H1 (cell line): ENCODE data around the gene TGM1. TPM values are rescaled to one million over a fixed set of nuclear protein-coding genes. Genes with fewer than 3 reads are reported as not detected.

ENCODE experiments used
- EGR1 ChIP-seq: IDR thresholded peaks from 2 replicates; pipeline ENCODE4 v1.6.1; 2011; ENCODE audit warnings: low read depth, low read length, borderline replicate concordance
- EZH2 ChIP-seq: fragments of 200-600 bp; sonication (generic); IDR thresholded peaks from 2 replicates; pipeline ENCODE4 v1.7.1; 2012; ENCODE audit warnings: low read depth, mild to moderate bottlenecking, moderate library complexity, low read length, inconsistent platforms; ENCODE audit not compliant: severe bottlenecking
- KDM4A ChIP-seq: IDR thresholded peaks from one replicate; pipeline ENCODE4 v1.7.1; 2012; ENCODE audit warnings: low read depth, mild to moderate bottlenecking, moderate library complexity, low read length, inconsistent platforms; ENCODE audit not compliant: severe bottlenecking
- RXRA ChIP-seq: IDR thresholded peaks from 2 replicates; pipeline ENCODE4 v1.6.1; 2011; ENCODE audit warnings: low read depth, mild to moderate bottlenecking, low read length, moderate library complexity; ENCODE audit not compliant: insufficient read depth
- polyA plus RNA-seq, 7 experiments: library from polyadenylated mRNA; depleted of rRNA in 3 of 7; stranded (reverse) in 5 of 7; unstranded in 2 of 7; fragments of >200 nt in 5 of 7; fragments of 200-250 nt in 2 of 7; gene quantifications; 1 replicate in 5 of 7; 2 replicates in 1 of 7; 4 replicates in 1 of 7; pipeline versions ENCODE4 v1.2.1 to v1.2.3, GENCODE V29; 2011 to 2013; ENCODE audit warnings: missing spikeins in 2 of 7, mixed read lengths in 2 of 7
- total RNA-seq: library from RNA; stranded (reverse); fragmentation: NEBNext Ultra II Directional; extraction: Animal tissue kit (Norgen Biotek cat#: 25700); gene quantifications from 2 replicates; pipeline ENCODE4 v1.2.1, GENCODE V29; 2021
- TF ChIP-seq, protein P1 (sequence below): fragments of 300-600 bp; sonication (generic); IDR thresholded peaks from 2 replicates; pipeline ENCODE4 v1.7.1; 2012; ENCODE audit warnings: low read length, moderate library complexity, mild to moderate bottlenecking, inconsistent platforms; ENCODE audit not compliant: insufficient replicate concordance
- TF ChIP-seq, protein P2 (sequence below): IDR thresholded peaks from 2 replicates; pipeline ENCODE4 v1.6.1; 2012; ENCODE audit warnings: low read length, inconsistent platforms

TGM1 gene
- total and polyA plus RNA-seq, 2 of the 8 experiments (the other 6 are each of a cell fraction or from before 2014, with no cell fraction given): 1.8 to 2.2 TPM

DNA sequence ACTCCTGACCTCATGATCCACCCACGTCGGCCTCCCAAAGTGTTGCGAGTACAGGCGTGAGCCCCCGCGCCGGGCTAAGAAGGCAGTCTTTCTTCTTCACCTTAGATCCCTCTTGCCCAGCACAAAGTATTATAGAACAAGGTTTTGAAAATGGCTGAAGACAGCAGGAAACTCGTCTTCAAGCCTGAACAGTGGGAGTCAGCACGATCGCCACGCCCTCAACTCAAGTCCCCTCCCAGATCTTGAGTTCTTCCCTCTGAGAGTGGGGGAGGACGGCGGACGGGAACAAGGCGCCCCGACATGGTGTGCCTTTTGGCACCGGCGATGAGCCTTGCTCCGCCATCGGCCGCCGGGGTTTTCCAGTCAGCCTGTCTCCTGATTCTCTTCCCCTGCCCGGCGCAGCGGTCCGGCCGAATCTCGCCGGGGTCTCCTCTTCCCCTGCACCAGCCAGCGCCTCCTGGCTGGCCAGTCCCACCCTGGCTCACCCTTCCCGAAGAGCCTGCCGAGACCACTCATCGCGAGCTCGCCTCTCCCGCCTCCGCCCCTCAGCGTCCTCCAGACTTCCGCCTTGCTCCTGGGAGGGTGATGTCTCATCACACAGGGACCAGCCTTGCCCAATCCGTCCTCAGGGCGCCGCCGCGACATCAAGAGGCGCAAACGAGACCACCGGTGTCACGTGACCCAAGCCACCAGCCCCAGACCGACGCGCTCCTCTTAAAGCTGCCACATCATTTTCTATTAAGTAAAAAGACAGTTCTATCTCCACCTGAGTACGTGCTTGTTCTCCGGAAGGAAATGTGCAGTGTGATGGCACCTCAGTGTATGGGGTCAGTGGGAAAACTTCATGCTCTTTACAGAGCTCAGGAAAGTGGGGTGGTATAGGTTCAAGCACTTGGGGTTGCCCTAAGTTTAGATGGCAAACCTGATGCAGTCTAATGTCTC lies 49.8 kb downstream of the TGM1 start, which contains the start of gene CHMP4A (continued):
- TF ChIP-seq, protein P1, sequence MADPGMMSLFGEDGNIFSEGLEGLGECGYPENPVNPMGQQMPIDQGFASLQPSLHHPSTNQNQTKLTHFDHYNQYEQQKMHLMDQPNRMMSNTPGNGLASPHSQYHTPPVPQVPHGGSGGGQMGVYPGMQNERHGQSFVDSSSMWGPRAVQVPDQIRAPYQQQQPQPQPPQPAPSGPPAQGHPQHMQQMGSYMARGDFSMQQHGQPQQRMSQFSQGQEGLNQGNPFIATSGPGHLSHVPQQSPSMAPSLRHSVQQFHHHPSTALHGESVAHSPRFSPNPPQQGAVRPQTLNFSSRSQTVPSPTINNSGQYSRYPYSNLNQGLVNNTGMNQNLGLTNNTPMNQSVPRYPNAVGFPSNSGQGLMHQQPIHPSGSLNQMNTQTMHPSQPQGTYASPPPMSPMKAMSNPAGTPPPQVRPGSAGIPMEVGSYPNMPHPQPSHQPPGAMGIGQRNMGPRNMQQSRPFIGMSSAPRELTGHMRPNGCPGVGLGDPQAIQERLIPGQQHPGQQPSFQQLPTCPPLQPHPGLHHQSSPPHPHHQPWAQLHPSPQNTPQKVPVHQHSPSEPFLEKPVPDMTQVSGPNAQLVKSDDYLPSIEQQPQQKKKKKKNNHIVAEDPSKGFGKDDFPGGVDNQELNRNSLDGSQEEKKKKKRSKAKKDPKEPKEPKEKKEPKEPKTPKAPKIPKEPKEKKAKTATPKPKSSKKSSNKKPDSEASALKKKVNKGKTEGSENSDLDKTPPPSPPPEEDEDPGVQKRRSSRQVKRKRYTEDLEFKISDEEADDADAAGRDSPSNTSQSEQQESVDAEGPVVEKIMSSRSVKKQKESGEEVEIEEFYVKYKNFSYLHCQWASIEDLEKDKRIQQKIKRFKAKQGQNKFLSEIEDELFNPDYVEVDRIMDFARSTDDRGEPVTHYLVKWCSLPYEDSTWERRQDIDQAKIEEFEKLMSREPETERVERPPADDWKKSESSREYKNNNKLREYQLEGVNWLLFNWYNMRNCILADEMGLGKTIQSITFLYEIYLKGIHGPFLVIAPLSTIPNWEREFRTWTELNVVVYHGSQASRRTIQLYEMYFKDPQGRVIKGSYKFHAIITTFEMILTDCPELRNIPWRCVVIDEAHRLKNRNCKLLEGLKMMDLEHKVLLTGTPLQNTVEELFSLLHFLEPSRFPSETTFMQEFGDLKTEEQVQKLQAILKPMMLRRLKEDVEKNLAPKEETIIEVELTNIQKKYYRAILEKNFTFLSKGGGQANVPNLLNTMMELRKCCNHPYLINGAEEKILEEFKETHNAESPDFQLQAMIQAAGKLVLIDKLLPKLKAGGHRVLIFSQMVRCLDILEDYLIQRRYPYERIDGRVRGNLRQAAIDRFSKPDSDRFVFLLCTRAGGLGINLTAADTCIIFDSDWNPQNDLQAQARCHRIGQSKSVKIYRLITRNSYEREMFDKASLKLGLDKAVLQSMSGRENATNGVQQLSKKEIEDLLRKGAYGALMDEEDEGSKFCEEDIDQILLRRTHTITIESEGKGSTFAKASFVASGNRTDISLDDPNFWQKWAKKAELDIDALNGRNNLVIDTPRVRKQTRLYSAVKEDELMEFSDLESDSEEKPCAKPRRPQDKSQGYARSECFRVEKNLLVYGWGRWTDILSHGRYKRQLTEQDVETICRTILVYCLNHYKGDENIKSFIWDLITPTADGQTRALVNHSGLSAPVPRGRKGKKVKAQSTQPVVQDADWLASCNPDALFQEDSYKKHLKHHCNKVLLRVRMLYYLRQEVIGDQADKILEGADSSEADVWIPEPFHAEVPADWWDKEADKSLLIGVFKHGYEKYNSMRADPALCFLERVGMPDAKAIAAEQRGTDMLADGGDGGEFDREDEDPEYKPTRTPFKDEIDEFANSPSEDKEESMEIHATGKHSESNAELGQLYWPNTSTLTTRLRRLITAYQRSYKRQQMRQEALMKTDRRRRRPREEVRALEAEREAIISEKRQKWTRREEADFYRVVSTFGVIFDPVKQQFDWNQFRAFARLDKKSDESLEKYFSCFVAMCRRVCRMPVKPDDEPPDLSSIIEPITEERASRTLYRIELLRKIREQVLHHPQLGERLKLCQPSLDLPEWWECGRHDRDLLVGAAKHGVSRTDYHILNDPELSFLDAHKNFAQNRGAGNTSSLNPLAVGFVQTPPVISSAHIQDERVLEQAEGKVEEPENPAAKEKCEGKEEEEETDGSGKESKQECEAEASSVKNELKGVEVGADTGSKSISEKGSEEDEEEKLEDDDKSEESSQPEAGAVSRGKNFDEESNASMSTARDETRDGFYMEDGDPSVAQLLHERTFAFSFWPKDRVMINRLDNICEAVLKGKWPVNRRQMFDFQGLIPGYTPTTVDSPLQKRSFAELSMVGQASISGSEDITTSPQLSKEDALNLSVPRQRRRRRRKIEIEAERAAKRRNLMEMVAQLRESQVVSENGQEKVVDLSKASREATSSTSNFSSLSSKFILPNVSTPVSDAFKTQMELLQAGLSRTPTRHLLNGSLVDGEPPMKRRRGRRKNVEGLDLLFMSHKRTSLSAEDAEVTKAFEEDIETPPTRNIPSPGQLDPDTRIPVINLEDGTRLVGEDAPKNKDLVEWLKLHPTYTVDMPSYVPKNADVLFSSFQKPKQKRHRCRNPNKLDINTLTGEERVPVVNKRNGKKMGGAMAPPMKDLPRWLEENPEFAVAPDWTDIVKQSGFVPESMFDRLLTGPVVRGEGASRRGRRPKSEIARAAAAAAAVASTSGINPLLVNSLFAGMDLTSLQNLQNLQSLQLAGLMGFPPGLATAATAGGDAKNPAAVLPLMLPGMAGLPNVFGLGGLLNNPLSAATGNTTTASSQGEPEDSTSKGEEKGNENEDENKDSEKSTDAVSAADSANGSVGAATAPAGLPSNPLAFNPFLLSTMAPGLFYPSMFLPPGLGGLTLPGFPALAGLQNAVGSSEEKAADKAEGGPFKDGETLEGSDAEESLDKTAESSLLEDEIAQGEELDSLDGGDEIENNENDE: no peak
- no peak for TF ChIP-seq EGR1
- TF ChIP-seq, protein P2, sequence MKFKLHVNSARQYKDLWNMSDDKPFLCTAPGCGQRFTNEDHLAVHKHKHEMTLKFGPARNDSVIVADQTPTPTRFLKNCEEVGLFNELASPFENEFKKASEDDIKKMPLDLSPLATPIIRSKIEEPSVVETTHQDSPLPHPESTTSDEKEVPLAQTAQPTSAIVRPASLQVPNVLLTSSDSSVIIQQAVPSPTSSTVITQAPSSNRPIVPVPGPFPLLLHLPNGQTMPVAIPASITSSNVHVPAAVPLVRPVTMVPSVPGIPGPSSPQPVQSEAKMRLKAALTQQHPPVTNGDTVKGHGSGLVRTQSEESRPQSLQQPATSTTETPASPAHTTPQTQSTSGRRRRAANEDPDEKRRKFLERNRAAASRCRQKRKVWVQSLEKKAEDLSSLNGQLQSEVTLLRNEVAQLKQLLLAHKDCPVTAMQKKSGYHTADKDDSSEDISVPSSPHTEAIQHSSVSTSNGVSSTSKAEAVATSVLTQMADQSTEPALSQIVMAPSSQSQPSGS: no peak
- TF ChIP-seq RXRA: no peak
- no peak for TF ChIP-seq EZH2
- TF ChIP-seq KDM4A: peak; percentile 89
